HG02588 (cell line): ENCODE measurements around the gene CEP43.

Experiments
- ATAC-seq: cut with Tn5 transposase; IDR thresholded peaks from one replicate; pipeline ENCODE4 v1.9.1; 2021; ENCODE audit warnings: mild to moderate bottlenecking, moderate library complexity; ENCODE audit not compliant: unreplicated experiment

CEP43 gene

DNA sequence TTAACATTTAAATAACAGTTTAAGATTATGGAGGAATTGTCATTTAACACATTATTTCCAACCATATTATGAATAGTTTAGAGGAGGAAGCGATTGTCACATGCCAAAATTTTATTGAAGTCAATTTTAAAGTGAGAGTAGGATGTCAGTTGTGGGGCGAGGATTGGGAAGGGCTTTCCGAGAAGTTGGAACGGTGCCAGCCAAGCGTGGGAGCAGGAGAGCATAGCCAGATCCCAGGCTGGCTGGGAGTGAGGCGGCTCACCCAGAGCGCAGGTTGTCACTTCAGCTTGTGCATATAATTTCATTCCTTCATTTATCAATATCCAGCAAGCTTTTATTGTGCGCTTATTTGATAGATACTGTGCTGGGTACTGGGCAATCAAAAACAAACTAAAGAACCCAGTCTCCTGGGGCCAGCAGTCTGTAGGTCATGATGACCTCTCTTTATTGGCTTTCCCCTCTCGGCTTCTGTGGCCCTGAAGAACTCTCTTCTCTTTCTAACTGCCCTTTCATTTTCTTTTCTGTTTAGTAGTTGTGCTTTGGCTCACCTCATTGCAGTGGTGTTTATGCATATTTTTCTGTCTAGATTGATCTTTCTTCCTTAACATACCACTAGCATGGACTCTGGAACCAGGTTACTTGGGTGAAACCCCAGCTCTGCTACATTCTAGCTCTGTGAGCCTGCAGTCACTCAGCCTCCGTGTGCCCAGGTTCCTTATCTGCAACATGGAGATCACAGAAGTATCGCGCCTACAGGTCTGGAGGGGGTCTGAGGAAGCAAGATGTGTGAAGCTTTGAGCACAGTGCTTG is 6.4 kb downstream of the CEP43 start:
- no peak for ATAC-seq

DNA sequence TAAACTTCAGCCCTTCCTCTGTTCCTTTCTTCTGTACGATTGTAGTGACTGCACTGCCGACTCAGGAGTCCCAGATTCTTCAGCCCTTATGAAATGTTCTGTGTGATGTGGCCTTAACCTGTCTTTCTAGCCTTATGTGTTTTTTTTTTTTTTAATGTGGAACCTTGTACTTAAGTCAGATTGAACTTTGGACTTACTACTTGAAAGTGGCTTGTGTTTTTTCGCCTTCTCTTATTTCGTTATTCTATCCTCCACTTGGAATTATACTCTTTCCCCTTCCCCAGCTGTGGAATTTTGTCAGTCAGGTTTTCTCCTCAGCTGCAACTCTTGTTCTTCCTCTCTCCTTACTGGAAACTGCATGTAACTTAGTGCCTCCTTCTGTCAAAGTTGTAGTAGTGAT is 8.8 kb downstream of the CEP43 start:
- ATAC-seq = no peak

DNA sequence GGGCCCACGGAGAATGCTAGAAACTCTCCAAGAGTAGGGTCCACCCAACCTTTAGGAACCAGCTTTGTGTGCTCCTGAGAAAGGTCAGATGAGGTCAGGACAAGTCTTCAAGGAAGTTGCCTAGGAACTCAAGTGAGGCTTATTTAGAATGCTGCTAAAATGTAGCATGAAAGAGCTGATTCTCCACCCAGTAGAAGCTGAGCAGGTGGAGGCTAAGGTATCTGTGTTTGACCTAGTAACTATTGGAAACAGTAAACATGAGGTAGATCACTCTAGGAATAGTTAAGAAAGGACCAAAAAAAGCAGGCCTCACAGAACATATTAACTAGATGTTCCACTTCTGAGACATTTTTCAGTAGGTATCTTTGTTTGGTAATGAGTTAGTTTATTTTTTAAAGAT is 13.9 kb downstream of the CEP43 start:
- no peak for ATAC-seq

DNA sequence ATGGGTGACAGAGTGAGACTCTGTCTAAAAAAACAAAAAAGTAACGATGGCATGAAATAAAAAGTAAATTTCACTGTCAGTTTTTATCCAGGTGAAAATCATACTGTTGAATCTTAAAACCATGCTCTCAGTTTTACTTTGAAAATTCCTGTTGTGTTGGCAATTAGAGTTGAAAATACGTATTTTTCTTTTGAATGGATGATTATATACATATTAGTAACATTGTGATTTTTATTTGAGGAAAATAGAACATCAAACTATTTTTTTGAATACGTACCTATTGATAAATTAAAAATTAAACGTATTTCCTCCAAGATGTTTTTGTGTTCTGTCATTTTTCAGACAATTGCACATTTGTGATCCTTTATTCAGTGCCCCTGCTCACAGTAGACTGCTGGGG is 14.7 kb downstream of the CEP43 start:
- ATAC-seq = no peak

DNA sequence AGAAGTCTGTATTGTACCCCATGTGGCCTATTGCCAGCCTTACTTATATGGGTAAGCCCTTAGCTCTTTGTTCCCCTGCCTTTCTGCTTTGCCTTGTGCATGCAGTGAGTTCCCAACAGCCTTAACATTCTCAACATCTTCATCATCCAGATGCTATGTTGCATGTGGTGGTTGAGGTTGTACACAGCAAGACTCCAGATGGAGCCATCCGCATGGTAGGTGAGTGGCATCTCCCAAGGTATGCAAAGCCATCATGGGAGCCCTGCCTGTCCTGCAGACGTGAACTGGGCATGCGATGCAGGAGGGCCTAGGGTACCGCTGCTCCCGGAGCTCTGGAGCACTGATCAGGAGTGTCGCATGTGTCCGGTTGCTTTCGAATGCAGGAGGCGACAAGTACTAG is 16.1 kb downstream of the CEP43 start:
- no peak for ATAC-seq

DNA sequence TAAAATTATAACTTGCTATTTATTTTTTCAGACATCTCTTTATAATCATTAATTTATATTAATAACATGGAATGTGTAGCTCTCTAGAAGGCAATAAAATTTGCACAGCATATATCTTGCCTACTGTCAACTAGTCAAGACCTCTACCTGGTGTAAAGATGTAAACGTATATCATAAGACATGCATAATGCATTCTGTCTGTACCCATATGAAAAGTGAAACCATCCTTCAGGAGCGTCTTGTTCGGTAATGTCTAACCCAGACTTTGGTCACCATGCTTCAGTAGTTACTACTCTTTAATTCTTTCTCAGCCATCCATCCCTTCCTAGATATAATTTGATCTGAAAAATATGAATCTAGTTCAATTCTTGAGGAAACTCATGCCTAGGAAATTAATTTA is 21.0 kb downstream of the CEP43 start:
- ATAC-seq = peak; percentile 76

DNA sequence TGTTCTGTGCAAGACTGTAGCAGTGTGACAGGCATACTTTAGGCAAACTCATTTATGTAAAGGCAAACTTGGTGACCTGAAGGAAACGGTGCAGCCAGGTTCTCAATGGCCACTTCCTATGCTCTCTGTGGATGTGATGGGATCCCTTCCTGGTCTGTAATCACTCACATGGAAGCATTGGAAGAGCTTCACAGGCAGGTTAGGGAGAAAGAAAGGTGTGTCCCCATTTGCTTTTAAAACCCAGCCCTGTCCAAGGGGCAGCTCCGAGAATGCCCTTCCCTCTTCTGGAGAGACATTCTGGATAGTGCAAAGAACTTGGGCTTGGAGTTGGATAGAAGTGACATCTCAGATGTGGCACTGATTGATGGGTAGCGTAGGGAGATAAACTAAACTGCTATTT is 28.1 kb downstream of the CEP43 start:
- no peak for ATAC-seq

DNA sequence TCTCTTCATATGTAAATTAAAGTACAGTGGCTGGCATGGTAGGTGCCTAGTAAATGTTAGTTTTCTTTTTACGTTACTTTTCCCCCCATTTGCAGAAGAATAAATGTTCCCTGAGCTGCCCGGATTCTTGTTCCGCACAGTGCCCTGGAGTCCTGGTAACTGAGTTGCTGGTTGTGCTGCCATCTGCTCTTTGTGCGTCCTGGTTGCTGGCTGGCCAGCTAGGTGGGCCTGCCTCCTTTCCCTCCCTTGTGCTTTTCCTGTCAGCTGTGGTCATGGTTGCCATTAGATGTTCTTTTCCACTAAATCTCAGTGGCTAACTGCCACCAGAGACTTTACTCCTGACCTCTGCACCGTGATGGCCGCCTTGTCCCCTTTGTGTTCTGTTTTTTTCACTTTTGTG is 28.6 kb downstream of the CEP43 start:
- ATAC-seq = no peak

DNA sequence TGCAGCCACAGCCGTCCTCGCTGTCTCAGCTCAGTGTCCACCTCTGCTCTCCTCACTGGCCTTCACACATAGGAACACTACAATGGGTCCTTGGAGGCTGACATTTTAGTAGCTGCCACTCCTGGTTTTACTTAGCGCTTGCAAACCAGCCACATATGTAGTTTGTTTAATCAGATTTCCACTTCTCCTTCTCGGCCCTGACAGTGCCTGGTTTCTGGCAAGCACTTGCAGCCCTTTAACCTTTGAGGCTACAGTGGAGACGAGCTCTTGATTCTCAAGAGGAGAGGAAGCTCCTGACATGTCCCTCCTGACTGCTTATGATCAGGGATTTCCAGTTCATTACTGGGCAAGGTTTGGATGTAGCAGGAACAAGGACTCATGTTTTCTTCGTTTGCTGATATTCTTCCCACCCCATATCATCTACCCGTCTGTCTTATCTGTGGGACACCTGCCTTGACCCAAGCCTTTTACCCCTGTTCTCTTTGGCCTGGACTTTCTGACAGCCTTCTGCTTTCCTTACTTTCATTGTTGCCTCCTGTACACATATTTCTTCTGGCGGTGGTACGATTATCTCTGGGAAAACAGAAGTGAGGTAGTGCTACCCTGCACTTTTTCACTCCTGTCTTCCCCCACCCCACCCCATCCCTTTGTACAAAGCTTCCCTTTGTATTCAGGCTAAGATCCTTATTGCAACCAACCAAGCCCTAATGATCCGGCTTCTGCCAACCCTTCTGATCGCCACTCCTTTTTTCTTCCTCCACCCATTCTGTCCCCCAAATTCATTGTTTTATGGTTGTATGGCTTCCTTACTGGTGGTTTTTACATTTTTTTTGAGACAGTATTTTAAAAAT is 31.2 kb downstream of the CEP43 start:
- ATAC-seq = no peak

DNA sequence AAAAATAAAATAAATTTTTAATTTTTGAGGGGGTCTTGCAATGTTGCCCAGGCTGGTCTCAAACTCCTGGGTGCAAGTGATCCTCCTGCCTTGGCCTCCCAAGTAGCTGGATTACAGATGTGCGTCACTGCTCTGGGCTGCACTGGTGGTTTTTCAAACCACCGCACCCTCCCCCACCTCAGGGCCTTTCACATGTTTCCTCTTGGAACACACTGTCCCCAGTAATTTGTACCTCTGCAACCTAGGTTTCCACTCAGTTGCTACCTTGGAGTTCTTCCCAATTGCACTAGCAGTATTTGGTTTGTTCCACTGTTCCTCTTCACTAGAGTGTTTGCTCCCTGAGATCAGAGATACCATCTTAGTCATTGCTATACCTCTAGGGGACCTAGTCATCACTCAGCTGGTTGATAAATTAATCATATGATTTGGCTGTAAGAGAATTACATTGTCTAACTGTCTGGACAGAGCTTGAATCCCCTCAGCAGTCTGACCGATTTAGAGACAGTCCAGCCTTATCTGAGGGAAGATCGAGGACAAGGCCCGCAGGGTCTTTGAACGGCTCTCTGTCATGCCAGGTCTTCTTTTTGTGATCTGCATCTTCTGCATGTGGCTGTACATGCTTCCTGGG is 32.0 kb downstream of the CEP43 start:
- ATAC-seq = no peak

DNA sequence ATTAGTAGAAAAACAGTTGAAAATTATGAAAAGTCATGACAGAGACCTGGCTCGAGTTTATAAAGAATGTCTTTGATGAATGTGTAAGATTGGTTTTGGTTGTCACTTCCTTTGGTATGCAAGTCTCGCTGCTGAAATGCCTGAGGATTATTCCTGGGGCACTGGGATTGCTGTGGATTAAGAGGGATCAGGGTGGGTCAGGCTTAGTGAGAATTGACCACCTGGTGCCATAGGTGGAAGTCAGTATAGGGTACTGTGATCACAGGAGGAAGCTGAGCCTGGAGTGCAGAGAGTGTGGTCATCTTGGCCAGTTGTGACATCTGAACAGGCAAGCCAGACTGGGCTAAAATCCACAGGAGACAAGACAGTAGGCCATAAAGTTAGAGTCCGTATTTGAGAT is 34.9 kb downstream of the CEP43 start:
- no peak for ATAC-seq

DNA sequence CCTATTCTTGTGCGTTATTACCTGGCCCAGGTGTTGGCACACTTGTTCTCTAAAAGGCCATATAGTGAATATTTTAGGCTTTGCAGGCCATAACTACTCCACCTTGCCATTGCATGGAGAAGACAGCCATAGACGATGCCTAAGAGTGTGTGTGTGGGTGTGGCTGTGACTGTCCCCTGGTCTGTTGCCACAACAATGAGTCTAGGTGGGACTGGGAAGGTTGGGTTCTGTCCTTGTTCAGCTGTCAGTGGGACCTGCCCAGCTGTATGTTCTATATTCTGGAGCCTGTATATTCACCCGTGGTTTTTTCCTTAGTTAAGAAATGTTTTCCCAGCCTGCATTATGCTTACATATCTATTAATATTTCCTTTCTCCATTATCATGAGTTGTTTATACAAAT is 38.6 kb downstream of the CEP43 start:
- ATAC-seq = no peak

DNA sequence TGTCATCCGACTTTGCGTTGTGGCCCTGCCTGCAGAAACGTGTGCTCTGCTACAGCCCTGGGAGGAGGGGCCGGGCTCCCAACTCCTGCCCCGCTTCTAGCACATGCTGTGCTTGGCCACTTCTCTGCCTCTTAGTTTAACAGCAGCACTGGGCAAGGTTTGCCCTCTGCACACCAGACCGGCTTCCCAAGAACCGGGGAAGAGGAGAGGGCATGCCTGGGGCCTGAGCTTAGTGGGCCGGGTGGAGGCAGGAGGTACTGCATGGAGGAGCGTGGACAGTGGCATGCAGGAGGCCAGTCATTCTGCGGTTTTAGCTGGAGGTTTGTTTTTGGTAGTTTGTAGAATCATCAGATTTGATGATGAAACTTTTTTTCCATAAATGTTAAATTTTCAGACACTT is 45.5 kb downstream of the CEP43 start:
- no peak for ATAC-seq

DNA sequence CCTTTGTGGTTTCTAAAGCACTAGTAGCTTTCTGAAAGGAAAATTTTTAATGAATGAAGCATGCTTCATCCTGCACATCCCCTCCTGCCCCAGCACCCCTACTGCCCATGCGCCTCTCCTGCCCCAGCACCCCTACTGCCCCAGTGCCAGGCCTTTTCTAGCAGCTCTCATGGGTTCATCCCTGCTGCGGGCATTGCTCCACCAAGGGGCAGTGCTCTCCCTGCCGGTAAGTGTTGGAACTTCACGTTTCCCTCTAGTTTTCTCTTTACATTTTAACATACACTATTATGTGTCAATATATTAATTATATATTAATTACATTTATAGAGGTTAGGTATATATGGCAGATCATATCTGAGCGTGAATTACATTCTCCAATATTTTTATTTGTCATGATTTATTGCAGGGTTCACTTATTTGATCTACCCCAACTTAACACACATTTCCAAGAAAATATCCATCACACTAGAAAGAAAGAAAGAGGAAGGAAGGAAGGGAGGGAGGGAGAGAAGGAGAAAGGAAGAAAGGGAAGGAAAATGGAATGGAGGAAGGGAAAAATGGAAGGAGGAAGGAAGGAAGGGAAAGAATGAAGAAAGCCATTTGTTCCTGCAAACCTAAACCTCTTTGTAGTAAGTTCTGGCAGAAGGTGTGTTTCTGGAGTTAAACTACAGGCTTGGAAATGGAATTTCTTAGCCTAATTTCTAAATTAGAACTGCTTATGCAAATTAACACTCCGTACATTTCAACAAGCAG is 46.8 kb downstream of the CEP43 start:
- no peak for ATAC-seq

DNA sequence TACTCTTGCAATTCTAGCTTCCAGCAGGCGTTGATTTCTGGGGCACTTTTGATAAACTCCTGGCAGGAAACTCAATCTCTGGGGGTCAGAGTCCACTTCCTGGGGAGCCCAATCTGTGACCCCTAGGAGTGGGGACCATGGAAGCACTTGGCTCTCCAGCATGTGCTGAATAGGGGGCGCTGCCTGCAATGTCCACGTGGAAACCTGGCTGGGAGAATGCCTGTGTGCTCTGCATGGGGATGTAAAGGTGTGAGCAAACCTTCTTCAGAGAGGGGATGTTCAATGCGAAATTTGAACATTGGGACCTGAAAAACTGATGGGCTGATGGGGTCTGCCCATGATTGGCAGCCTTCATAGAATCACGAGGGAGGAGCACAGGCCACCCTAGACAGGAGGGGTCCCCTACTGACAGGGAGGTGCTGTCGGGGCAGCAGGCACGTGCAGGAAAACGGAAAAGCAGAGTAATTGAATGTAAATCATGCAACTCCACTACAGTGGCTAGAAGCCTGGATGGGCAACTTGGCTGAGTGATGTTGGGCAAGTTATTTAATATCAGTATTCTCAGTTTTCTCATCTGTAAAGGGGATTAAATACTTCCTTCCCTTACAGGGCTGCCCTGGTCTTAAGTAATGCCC is 47.8 kb downstream of the CEP43 start:
- ATAC-seq = peak; percentile 9

DNA sequence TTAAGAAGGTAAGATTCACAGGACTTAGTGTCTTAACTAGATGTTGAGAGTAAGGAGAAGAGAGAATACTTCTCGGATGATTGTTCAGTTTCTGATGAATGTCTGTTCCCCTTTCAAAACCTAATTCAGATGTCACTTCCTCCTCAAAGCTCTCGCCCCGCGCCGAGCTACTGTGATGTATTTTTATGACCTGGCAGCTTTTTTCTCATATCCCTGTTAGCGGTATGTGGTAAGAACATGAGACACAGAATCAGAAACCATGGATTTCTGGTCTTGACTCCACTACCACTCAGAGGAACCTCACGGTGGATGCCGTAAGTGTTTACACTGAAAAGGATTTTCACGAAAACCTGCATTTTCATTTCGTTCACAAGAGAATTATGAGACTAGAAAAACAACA is 48.4 kb downstream of the CEP43 start:
- ATAC-seq = peak; percentile 87
